ENCODE data around the gene TUBA1A. TPM values are rescaled to one million over a fixed set of nuclear protein-coding genes. Genes with fewer than 3 reads are reported as not detected.

Gene TUBA1A
- polyA plus RNA-seq, 2 of the 4 experiments (the other 2 are of a cell fraction), result 163 to 222 TPM

DNA sequence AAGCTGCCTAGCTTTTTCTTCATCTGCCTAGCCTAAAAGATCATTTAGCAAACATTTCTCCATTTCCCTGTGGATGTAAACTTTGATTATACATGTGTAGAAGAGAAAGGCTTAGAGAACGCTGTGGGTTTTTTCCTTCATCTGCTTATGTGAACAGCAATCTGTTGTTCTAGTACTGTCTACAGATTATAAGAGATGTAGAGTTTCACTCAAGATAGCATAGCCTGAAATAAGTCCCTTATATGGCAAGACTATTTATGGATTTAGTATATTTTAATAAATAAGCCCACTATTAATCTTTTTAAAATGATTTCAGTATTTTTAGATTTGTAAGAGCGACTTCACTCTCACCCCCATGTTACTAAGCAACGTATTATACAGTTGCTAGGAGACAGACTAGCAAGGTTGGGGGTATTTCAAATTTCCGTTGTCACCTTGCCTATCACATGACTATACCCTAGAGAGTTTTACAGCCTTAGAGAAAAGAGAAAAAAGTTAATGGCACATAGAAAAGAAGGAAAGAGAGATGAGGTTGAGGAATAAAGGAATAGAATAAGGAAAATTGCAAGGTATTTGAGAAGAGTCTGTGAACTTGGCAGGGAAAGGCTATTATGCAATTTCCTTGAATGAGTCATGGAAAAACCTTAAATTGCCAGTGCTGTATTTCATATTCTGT lies 12.2 kb upstream of the TUBA1A start:
- Histone ChIP-seq H3K27ac (peak overlapping the region; percentile 57 to 72; a peak in 5 of 6 replicates), H3K4me2 (peak overlapping the region; percentile 65), H3K9me3 (no peaks in the 10 kb centered on the region), H3K4me1 (peaks cover 30% of the 10 kb centered on the region), H3K4me3 (0 out of 3 replicates have a peak overlapping the region, but pooled peaks have one; percentile 1)
- DNase-seq (ENCODE audit: low read depth in 1 of 2, low spot score in 1 of 2) (peak; percentile 71 to 84), ATAC-seq (peak; percentile 81 to 91), FAIRE-seq (peak; percentile 59)
- 3% methylated on average over 4 of the region's 4 CpGs for WGBS (ENCODE audit: missing lambda C conversion rate)
- POLR2A ChIA-PET, result interaction anchor here (0.6 to 2.4 kb wide), 7 partner anchors 10 to 70 kb away, joined by 3 to 16 read pairs (median 5); partner anchors contain the start of genes TUBA1A and TUBA1B
- CTCF ChIA-PET, result interaction anchor here (1.1 to 1.9 kb wide), 6 partner anchors 17 to 112 kb away, joined by 3 to 10 read pairs (median 4); no protein-coding TSS in a partner anchor
- TF ChIP-seq SREBF2 (IDR thresholded peaks at IDR 0.05) (no peak), TFCP2L1 (CRISPR knock-in tag; IDR thresholded peaks at IDR 0.05) (no peak), RFX5 (IDR thresholded peaks at IDR 0.05) (no peak), HDAC2 (IDR thresholded peaks at IDR 0.05) (no peak), CHD4 (IDR thresholded peaks at IDR 0.05; ENCODE audit: borderline replicate concordance) (no peak), JUNB (IDR thresholded peaks at IDR 0.05) (peak; percentile 70; the same call in 1 of the 2 replicates), KDM1A (IDR thresholded peaks at IDR 0.05; ENCODE audit: low read depth) (no peak), CBX2 (IDR thresholded peaks at IDR 0.05; ENCODE audit: borderline replicate concordance, low read depth) (no peak), CBX8 (IDR thresholded peaks at IDR 0.05) (no peak), NFE2L2 (conservative IDR thresholded peaks at IDR 0.05; ENCODE audit: low read length) (no peak), MAFK (IDR thresholded peaks at IDR 0.05; ENCODE audit: partially characterized antibody) (peak; percentile 20), RARB (CRISPR knock-in tag; IDR thresholded peaks at IDR 0.05) (no peak), CEBPB (IDR thresholded peaks at IDR 0.05) (peak; percentile 96 to 98), GATA3 (IDR thresholded peaks at IDR 0.05; ENCODE audit: borderline replicate concordance) (no peak), ZFP36 (IDR thresholded peaks at IDR 0.05; ENCODE audit: borderline replicate concordance, partially characterized antibody) (no peak), HOXB5 (CRISPR knock-in tag; IDR thresholded peaks at IDR 0.05) (no peak), POLR2A (IDR thresholded peaks at IDR 0.05; ENCODE audit: low read length) (no peak), TP53 (CRISPR knock-in tag; IDR thresholded peaks at IDR 0.05) (no peak), CTCF (IDR thresholded peaks at IDR 0.05) (no peak), FOSL2 (IDR thresholded peaks at IDR 0.05) (peak; percentile 84), FOSL2 (CRISPR knock-in tag; IDR thresholded peaks at IDR 0.05) (peak; percentile 95)
- TF ChIP-seq, protein P1, sequence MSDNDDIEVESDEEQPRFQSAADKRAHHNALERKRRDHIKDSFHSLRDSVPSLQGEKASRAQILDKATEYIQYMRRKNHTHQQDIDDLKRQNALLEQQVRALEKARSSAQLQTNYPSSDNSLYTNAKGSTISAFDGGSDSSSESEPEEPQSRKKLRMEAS (IDR thresholded peaks at IDR 0.05), result no peak
- TF ChIP-seq, protein P2, sequence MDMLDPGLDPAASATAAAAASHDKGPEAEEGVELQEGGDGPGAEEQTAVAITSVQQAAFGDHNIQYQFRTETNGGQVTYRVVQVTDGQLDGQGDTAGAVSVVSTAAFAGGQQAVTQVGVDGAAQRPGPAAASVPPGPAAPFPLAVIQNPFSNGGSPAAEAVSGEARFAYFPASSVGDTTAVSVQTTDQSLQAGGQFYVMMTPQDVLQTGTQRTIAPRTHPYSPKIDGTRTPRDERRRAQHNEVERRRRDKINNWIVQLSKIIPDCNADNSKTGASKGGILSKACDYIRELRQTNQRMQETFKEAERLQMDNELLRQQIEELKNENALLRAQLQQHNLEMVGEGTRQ (IDR thresholded peaks at IDR 0.05), result peak; percentile 51; the same call in 1 of the 2 replicates
- TF ChIP-seq, protein P3, sequence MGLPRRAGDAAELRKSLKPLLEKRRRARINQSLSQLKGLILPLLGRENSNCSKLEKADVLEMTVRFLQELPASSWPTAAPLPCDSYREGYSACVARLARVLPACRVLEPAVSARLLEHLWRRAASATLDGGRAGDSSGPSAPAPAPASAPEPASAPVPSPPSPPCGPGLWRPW (IDR thresholded peaks at IDR 0.05), result peak; percentile 21; the same call in 1 of the 2 replicates
- TF ChIP-seq, protein P4, sequence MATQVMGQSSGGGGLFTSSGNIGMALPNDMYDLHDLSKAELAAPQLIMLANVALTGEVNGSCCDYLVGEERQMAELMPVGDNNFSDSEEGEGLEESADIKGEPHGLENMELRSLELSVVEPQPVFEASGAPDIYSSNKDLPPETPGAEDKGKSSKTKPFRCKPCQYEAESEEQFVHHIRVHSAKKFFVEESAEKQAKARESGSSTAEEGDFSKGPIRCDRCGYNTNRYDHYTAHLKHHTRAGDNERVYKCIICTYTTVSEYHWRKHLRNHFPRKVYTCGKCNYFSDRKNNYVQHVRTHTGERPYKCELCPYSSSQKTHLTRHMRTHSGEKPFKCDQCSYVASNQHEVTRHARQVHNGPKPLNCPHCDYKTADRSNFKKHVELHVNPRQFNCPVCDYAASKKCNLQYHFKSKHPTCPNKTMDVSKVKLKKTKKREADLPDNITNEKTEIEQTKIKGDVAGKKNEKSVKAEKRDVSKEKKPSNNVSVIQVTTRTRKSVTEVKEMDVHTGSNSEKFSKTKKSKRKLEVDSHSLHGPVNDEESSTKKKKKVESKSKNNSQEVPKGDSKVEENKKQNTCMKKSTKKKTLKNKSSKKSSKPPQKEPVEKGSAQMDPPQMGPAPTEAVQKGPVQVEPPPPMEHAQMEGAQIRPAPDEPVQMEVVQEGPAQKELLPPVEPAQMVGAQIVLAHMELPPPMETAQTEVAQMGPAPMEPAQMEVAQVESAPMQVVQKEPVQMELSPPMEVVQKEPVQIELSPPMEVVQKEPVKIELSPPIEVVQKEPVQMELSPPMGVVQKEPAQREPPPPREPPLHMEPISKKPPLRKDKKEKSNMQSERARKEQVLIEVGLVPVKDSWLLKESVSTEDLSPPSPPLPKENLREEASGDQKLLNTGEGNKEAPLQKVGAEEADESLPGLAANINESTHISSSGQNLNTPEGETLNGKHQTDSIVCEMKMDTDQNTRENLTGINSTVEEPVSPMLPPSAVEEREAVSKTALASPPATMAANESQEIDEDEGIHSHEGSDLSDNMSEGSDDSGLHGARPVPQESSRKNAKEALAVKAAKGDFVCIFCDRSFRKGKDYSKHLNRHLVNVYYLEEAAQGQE (IDR thresholded peaks at IDR 0.05), result no peak
- TF ChIP-seq, protein P5, sequence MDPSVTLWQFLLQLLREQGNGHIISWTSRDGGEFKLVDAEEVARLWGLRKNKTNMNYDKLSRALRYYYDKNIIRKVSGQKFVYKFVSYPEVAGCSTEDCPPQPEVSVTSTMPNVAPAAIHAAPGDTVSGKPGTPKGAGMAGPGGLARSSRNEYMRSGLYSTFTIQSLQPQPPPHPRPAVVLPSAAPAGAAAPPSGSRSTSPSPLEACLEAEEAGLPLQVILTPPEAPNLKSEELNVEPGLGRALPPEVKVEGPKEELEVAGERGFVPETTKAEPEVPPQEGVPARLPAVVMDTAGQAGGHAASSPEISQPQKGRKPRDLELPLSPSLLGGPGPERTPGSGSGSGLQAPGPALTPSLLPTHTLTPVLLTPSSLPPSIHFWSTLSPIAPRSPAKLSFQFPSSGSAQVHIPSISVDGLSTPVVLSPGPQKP (IDR thresholded peaks at IDR 0.05; ENCODE audit: low read depth, low read length), result no peak
